GM12878 (cell line): ENCODE data around the gene ATF3.

Source experiments
- BRCA1 ChIP-seq: IDR thresholded peaks from 2 replicates; pipeline ENCODE4 v1.6.1; 2011; ENCODE audit warnings: low read depth, low read length, improper control_type of control experiment
- CBFB ChIP-seq: IDR thresholded peaks from 2 replicates; pipeline ENCODE4 v1.6.1; 2016; ENCODE audit warnings: antibody characterized with exemption, low read depth
- CBX5 ChIP-seq: sonication (generic); IDR thresholded peaks from 2 replicates; pipeline ENCODE4 v1.6.1; 2016; ENCODE audit warnings: low read depth, moderate library complexity, mild to moderate bottlenecking, inconsistent platforms
- CHD2 ChIP-seq: IDR thresholded peaks from 2 replicates; pipeline ENCODE4 v1.6.1; 2011; ENCODE audit warnings: low read depth, low read length, improper control_type of control experiment, borderline replicate concordance
- CREM ChIP-seq: IDR thresholded peaks from 2 replicates; pipeline ENCODE4 v1.6.1; 2014; ENCODE audit warnings: antibody characterized with exemption, low read depth
- FOS ChIP-seq: IDR thresholded peaks from 3 replicates; pipeline ENCODE4 v1.6.1; 2011; ENCODE audit warnings: borderline replicate concordance; ENCODE audit not compliant: insufficient read length; ENCODE audit errors: extremely low read depth
- LARP7 ChIP-seq: fragments of 450-650 bp; IDR thresholded peaks from 2 replicates; pipeline ENCODE4 v1.6.1; 2017; ENCODE audit warnings: mild to moderate bottlenecking
- MAX ChIP-seq: IDR thresholded peaks from 2 replicates; pipeline ENCODE4 v1.6.1; 2012; ENCODE audit warnings: low read depth, low read length, improper control_type of control experiment
- POLR2AphosphoS5 ChIP-seq: IDR thresholded peaks from 2 replicates; pipeline ENCODE4 v1.6.1; 2011; ENCODE audit warnings: mild to moderate bottlenecking, low read length, inconsistent platforms
- TAF1 ChIP-seq: IDR thresholded peaks from 2 replicates; pipeline ENCODE4 v1.6.1; 2011; ENCODE audit warnings: mild to moderate bottlenecking, low read depth, low read length, borderline replicate concordance
- TCF12 ChIP-seq: IDR thresholded peaks from 2 replicates; pipeline ENCODE4 v1.6.1; 2011; ENCODE audit warnings: low read depth, mild to moderate bottlenecking, low read length
- ZBTB4 ChIP-seq: fragments of 450-650 bp; formaldehyde crosslinking; IDR thresholded peaks from 2 replicates; pipeline ENCODE4 v1.4.0; 2022; ENCODE audit warnings: mild to moderate bottlenecking, moderate library complexity
- TF ChIP-seq, protein P1 (sequence below), 3 experiments: IDR thresholded peaks in 2 of 3; conservative IDR thresholded peaks in 1 of 3; 2 replicates each; pipeline ENCODE4 v1.5.1; 2011; ENCODE audit warnings: low read depth in 3 of 3, low read length in 3 of 3, mild to moderate bottlenecking in 3 of 3, control low read depth in 2 of 3, moderate library complexity in 2 of 3, inconsistent platforms in 1 of 3, mixed read lengths in 1 of 3; ENCODE audit not compliant: control insufficient read depth in 2 of 3, insufficient read depth in 1 of 3; ENCODE audit errors: extremely low read depth in 1 of 3

- TF ChIP-seq, protein P1, sequence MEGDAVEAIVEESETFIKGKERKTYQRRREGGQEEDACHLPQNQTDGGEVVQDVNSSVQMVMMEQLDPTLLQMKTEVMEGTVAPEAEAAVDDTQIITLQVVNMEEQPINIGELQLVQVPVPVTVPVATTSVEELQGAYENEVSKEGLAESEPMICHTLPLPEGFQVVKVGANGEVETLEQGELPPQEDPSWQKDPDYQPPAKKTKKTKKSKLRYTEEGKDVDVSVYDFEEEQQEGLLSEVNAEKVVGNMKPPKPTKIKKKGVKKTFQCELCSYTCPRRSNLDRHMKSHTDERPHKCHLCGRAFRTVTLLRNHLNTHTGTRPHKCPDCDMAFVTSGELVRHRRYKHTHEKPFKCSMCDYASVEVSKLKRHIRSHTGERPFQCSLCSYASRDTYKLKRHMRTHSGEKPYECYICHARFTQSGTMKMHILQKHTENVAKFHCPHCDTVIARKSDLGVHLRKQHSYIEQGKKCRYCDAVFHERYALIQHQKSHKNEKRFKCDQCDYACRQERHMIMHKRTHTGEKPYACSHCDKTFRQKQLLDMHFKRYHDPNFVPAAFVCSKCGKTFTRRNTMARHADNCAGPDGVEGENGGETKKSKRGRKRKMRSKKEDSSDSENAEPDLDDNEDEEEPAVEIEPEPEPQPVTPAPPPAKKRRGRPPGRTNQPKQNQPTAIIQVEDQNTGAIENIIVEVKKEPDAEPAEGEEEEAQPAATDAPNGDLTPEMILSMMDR (IDR thresholded peaks at IDR 0.05 in 2 of 3, conservative IDR thresholded peaks at IDR 0.05 in 1 of 3; ENCODE audit: control insufficient read depth in 2 of 3, extremely low read depth in 1 of 3, insufficient read depth in 1 of 3, low read depth in 3 of 3, low read length in 3 of 3): no peak
- TF ChIP-seq BRCA1 (no peak), LARP7 (no peak), CBX5 (no peak), TCF12 (peak; percentile 81), CBFB (no peak), ZBTB4 (CRISPR knock-in tag) (no peak), TAF1 (no peak), CHD2 (no peak), CREM (no peak), FOS (no peak), MAX (no peak), POLR2AphosphoS5 (peak; percentile 59)
Measured at GRCh38 chr1:212607206-212607912, 1.2 kb upstream of the ATF3 start.
